HEK293T (cell line): Measurements from ENCODE around the gene FGFR2.

ENCODE experiments used
- LEF1 ChIP-seq: fragments of 450-650 bp; IDR thresholded peaks from 2 replicates; pipeline ENCODE4 v1.6.1; 2017; ENCODE audit warnings: mild to moderate bottlenecking, borderline replicate concordance
- SP1 ChIP-seq: fragments of 450-650 bp; IDR thresholded peaks from 2 replicates; pipeline ENCODE4 v1.6.1; 2017
- SUZ12 ChIP-seq: fragments of 450-650 bp; IDR thresholded peaks from 2 replicates; pipeline ENCODE4 v1.6.1; 2016; ENCODE audit warnings: mild to moderate bottlenecking

DNA sequence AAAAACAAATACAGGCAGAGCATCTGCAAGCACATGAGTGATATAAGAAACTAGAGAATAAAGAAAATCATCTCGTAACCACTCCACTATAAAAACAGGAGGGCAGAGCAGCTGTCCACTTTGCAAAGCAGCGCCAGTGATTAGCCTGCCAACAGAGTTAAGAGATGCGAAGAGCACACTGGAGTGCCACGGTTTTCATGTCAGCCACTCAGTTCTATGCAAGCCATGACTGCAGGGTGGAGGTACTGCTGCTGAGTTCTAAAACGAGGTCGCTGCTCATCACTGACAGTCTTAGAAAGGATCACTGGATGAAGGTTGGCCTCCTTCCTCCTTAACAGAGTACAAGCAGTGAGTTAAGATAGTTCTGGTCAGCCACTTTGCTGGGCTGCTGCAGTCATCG lies 58.5 kb downstream of the FGFR2 start:
- TF ChIP-seq LEF1 (no peak), SP1 (no peak), SUZ12 (no peak)
